ENCODE data around the gene RBM15B.

RBM15B gene

GRCh38 chr3:51392355-51393133 lies 1.5 kb downstream of the RBM15B start:
- DNase-seq, result no peak

GRCh38 chr3:51393134-51393495 lies 2.0 kb downstream of the RBM15B start:
- DNase-seq, result no peak

DNA sequence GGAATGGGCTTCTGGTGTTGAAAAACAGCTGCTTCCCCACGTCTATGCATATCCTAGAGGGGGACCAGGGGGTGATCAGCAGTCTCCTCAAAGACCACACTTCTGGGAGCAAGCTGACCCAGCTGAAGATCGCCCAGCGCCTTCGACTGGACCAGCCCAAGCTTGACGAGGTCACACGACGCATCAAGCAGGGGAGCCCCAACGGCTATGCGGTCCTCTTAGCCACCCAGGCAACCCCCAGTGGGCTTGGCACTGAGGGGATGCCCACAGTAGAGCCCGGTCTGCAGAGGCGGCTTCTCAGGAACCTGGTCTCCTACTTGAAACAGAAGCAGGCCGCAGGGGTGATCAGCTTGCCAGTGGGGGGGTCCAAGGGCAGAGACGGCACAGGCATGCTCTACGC lies 2.5 kb downstream of the RBM15B start:
- DNase-seq, result no peak

DNA sequence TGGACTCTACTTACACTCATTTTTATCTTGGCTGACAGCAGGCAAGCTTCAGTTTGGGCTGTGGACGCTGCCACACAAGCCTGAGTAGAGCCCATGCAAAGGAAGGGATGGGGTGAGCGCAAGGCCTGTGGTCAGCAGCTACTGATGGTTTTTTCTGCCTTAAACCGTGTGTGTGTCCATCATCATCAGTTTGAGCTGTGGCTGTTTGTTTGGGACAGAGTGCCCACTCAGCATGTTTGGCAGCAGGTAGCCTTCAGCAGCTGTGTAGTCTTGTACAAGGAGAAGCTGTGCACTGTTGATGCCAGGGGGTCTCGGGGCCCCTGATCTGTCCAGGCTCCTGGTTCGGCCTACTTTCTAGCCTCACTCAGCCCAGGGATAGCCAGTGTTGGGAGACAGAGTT lies 3.5 kb downstream of the RBM15B start:
- no peak for DNase-seq

DNA sequence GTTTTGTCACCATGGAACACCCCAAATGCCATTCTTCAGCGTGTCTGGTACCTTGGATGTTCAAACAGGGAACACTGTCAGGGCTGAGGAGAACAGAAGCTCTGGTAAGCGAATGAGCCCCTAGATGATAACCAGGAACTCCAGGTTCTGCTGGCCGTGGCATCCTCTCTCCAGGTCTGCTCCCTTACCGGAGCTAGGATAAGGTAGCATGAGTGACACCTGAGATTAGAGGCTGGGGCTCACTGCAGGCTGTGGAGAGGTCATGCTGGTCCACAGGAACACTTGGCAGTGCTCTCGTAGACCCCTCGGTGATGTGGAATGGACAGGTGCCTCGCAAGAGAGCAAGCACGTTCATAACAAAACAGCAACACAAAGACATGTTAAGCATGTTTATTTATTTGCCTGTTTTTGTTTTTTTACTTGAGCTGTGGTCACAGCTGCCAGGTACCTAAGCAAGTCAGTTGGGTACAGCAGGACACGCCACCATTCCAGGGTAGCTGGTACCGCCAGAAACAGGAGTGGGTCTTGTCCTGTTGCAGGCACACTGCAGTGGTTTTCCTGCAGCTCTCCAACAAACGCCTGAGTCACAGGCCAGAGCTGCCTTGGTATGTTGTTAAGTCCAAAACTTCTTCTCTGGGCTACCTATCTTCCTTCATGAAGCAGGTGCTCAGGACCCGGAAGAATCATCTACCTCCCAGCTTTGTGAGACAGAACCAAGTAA lies 4.6 kb downstream of the RBM15B start:
- DNase-seq, result no peak

- no peak for DNase-seq
Observed at GRCh38 chr3:51396401-51396800, 5.3 kb downstream of the RBM15B start.

DNA sequence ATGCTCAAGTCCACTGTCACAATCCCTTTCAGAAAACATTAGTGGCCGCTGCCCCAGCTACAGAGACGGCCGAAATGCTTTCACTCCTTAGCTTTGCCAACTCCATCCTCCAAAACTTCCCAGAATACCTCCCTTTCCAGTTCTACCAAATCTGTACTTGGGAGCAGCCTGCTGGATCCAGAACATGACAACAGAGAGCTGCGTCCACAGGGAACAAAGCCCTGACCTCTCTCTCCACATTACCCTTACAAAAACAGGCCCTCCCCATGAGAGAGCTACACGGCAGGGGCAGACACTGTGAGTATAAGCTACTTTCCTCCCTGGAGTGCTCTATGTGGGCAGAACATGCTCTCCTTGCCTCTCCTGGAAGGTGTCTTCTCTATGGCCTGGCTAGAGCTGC lies 6.3 kb downstream of the RBM15B start:
- no peak for DNase-seq

- DNase-seq, result no peak
Observed at GRCh38 chr3:51398595-51399310, 7.7 kb downstream of the RBM15B start.

GRCh38 chr3:51400166-51400565 lies 9.1 kb downstream of the RBM15B start:
- no peak for DNase-seq

DNA sequence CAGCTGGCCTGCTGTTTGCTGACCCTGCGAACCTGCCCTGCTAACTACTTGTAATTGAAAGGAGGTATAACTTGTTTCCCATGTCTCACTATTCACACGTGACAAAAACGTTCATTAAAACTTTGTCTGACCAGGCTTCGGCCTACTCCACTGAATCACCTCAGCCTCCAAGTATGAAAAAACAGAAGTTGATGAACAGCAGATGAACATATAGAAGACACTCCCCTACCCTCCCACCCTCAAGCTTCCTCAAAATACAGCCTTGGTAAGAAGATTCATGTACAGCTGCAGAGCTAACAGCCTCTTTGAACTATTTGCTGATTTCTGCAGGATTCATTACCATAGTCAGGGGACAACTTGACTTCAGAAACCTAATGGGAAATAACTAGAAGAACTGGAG lies 10.7 kb downstream of the RBM15B start:
- no peak for DNase-seq

DNA sequence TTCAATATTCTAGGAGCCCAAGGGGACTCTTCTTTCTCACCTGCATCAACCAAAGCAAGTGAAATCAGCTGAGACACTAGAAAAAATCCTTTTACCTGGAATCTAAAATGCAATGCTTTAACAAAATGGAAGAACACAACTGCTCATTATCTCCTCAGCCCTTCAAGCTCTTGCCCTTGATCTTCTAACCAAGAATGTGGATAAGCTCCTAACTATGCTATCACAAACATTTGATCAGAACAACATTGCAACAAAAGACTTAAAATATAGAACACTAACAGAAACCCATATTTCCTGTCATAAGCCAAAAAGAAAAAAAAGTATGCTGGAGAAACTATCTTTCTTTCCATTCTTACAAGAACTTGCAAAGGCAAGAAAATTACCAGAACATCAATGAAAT lies 12.6 kb downstream of the RBM15B start:
- no peak for DNase-seq

DNA sequence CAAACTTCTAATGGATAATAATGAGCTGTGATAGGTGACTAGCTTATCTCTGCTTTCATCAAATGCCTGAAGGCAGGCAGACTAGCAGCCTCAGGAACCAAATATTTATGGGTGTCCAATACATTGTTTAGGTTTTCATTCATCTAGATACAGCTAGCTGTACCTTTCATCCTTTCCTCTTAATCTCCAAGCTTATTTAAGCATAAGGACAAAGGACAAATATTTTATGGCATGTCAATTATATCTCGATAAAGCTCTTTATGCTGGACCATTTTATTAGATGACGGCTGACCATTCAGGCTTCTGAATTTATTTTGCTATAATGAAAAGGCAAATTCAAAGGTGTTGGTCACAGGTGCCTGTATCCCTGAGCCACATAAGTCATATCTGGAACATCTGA lies 16.9 kb downstream of the RBM15B start:
- no peak for DNase-seq

GRCh38 chr3:51408813-51409212 lies 17.7 kb downstream of the RBM15B start:
- no peak for DNase-seq

DNA sequence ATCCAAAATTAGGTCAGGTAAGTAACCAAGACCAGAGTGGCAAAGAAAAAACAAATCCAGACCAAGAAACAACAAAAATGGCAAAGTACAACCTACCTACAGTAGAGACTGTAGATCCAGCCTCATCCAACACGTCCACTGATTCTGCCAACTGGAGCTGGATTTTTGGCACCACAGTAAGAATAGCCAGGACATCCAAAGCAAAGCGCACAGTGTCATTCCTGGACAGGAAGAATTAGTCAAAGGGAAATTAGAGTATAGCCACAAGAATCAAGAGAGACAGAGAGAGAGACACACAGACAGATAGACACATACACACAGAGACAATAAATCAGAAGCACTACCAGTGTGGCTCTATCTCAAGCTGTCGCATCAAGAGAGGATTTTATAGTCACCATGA lies 31.1 kb downstream of the RBM15B start:
- no peak for DNase-seq

- no peak for DNase-seq
Observed at GRCh38 chr3:51426921-51427320, 35.8 kb downstream of the RBM15B start.

DNA sequence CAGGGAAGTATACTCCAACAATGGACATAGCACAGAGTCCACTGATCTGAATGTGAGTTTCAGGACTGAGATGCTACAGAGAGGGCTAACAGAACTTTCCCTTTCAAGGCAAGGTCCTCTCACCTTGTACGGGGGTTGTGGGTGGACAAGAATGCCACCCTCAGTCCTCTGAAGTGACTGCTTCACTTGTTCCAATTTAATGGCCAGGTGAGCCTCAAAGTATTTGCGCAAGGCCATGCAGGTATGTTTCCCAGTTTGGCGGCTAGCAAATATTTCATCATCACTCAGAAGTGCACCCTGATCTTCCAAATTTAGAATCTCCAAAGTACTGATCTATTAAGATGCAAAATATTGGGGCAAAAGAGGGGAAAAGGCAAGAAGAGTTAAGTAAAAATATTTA lies 38.1 kb downstream of the RBM15B start:
- DNase-seq, result no peak

GRCh38 chr3:51434110-51434509 lies 43.0 kb downstream of the RBM15B start:
- no peak for DNase-seq

DNA sequence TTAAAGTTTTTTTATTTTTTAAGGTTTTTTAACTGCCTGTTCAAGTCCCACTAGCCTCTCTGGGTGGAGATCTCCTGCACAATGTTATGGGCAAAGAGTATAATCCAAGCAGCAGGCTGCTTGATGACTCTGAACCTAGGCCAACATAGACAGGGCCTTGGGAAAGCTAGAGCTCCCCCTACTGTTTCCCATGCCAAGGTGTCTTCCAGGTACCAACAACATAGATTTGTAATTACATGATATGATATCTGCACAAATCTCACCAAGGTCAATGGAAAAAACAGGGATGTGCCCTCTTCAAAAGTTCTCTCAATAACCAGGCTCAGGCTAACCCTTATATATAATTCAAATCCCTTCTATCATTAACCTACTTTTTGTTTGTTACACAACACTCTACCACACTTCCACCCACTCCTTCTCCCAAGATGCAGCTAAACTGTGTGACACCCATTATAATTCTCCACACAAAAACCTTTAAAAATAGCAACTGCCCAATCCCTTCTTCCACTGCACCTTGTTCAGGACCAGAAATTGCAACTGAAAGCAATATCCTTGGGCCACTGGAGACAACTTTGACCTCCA lies 43.8 kb downstream of the RBM15B start:
- no peak for DNase-seq

- DNase-seq, result no peak
Observed at GRCh38 chr3:51436998-51437639, 46.0 kb downstream of the RBM15B start.

DNA sequence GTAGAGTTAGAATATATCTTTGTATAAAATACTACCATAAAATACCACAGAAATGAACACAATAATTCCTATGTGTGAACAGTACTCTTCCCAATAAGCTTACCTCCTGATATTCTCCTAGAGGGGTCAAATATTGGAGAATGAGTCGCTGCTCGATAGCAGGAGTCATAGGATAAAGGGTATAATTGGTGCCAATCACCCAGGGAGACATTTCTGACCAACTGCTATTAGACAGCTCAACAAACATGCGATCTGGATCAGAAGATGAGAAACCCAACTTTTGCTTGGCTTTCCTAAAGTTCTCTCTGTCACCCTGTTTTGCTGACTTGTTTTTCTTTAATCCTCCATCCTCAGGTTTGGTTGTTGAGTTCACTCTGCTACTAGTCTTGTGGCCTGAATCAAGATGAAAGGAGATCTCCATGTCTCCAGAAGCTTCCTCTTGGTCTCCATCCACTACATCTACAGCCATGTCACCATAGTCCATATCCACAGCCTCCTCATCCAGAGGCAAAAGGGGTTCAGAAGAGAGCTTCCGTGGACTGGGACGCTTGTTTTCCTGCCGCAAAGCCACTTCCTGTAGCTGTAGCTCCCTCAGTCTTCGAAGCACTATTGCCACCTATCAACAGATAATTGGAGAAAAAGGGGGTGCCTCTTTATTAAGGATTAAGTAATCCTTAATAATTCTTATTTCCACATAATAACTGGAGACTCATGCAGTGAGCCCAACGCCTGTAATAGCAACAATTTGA lies 50.4 kb downstream of the RBM15B start:
- DNase-seq, result no peak

DNA sequence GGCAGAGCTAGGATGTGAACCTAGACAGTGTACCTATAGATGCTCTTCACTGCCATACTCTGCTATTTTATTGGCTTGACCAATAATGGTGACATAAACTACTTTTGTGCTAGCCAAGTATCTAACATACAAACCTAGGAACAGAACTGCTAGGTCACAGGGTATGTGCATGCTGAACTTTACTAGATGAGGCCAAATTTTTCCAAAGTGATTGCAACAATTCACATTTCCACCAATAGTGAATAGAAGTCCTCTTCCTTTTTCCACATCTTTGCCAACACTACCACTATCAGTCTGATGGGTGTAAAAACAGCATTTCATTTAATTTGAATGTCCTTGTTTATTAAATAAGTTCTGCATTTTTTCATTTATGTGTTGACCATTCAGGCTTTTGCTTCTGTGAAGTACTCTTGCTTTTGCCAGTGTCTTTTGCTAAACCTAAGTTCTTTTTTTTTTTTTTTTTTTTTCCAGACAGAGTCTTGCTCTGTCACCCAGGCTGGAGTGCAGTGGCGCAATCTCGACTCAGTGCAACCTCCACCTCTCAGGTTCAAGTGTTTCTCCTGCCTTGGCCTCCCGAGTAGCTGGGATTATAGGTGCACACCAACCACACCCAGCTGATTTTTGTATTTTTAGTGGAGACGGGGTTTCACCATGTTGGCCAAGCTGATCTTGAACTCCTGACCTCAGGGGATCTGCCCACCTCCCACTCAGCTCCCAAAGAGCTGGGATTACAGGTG lies 54.6 kb downstream of the RBM15B start:
- no peak for DNase-seq

All from NCI-H2171 (cell line).